GM12878 (cell line): ENCODE measurements around the gene DDX20. TPM values are rescaled to one million over a fixed set of nuclear protein-coding genes. Genes with fewer than 3 reads are reported as not detected.
A peak's percentile ranks its signal among the peaks of the same experiment; 100 is the strongest.

Source experiments
- ATAC-seq: fragments of 200-7000 bp; cut with Tn5 transposase; 3 replicates; pipeline ENCODE4 v1.9.1; 2020; ENCODE audit warnings: mild to moderate bottlenecking, moderate library complexity
- BruUV-seq: library from RNA; stranded (reverse); fragments of 400-500 nt; replicated peaks from 2 replicates; lab custom pipeline; 2021; lab: Mats Ljungman, UMichigan
- CTCF ChIA-PET: fragments of 300-600 bp; sonication (Branson Sonifier 250); formaldehyde crosslinking; extraction: SDS; loops from one replicate; lab custom pipeline; 2021; ENCODE audit warnings: inconsistent platforms; lab: Yijun Ruan, JAX
- POLR2A ChIA-PET: fragments of 350-600 bp; formaldehyde crosslinking; extraction: SDS; loops from one replicate; lab custom pipeline; 2021; ENCODE audit warnings: inconsistent platforms; lab: Charles Lee
- RAD21 ChIA-PET: fragments of 300-600 bp; sonication (Branson Sonifier 250); formaldehyde crosslinking; loops from one replicate; lab custom pipeline; 2023; ENCODE audit warnings: antibody characterized with exemption; ENCODE audit not compliant: unreplicated experiment; lab: Charles Lee
- SMC1A ChIA-PET: fragments of 300-600 bp; sonication (Branson Sonifier 250); formaldehyde crosslinking; loops from one replicate; lab custom pipeline; 2023; ENCODE audit not compliant: unreplicated experiment, uncharacterized antibody; lab: Charles Lee
- DNase-seq: peaks from one replicate; pipeline ENCODE4 v3.0.0-alpha.2; 2011; ENCODE audit warnings: low read depth, low spot score
- FAIRE-seq: peaks from 3 replicates; lab custom pipeline; 2011; peaks lifted over from hg19 to GRCh38; lab: Jason Lieb, UNC
- H2AFZ ChIP-seq: 2 replicates; pipeline ENCODE4 v1.6.0; 2011; ENCODE audit warnings: low read depth, low read length, control low read depth; ENCODE audit not compliant: control insufficient read depth
- H3K27ac ChIP-seq: 2 replicates; pipeline ENCODE4 v1.5.1; 2011; ENCODE audit warnings: control low read depth; ENCODE audit not compliant: control insufficient read depth, insufficient read depth
- H3K27me3 ChIP-seq, 2 experiments: replicated peaks in 1 of 2; 2 replicates each; pipeline versions ENCODE4 v1.6.0 to v1.6.1; 2011; ENCODE audit warnings: low read length in 1 of 2; ENCODE audit not compliant: control insufficient read depth in 2 of 2, insufficient read depth in 2 of 2
- H3K36me3 ChIP-seq, 2 experiments: 2 replicates each; pipeline ENCODE4 v1.5.1; 2011; ENCODE audit warnings: low read length in 1 of 2; ENCODE audit not compliant: control insufficient read depth in 2 of 2, insufficient read depth in 2 of 2
- H3K4me1 ChIP-seq: 2 replicates; pipeline ENCODE4 v1.6.1; 2011; ENCODE audit warnings: mild to moderate bottlenecking, low read length, moderate library complexity, mixed read lengths; ENCODE audit not compliant: control insufficient read depth, insufficient read depth
- H3K4me2 ChIP-seq: 2 replicates; pipeline ENCODE4 v1.6.0; 2011; ENCODE audit warnings: control low read depth; ENCODE audit not compliant: control insufficient read depth, insufficient read depth
- H3K4me3 ChIP-seq: fragments of 200-600 bp; sonication (generic); 2 replicates; pipeline ENCODE4 v1.5.1; 2016
- H3K79me2 ChIP-seq: 2 replicates; pipeline ENCODE4 v1.6.0; 2011; ENCODE audit warnings: low read length; ENCODE audit not compliant: control insufficient read depth, insufficient read depth
- H3K9ac ChIP-seq: 2 replicates; pipeline ENCODE4 v1.8.0; 2011; ENCODE audit warnings: low read length, control low read depth, mixed read lengths; ENCODE audit not compliant: control insufficient read depth, insufficient read depth
- H3K9me3 ChIP-seq: replicated peaks from 3 replicates; pipeline ENCODE4 v1.5.1; 2011; ENCODE audit warnings: mild to moderate bottlenecking, low read length; ENCODE audit not compliant: control insufficient read depth, insufficient read depth
- H4K20me1 ChIP-seq: 2 replicates; pipeline ENCODE4 v1.6.0; 2011; ENCODE audit not compliant: control insufficient read depth, insufficient read depth
- BCL11A ChIP-seq: IDR thresholded peaks from 2 replicates; pipeline ENCODE4 v1.6.1; 2011; ENCODE audit warnings: low read depth, low read length
- CTCF ChIP-seq, 3 experiments: IDR thresholded peaks in 2 of 3; conservative IDR thresholded peaks in 1 of 3; 2 replicates each; pipeline ENCODE4 v1.5.1; 2011; ENCODE audit warnings: low read depth in 3 of 3, low read length in 3 of 3, mild to moderate bottlenecking in 3 of 3, control low read depth in 2 of 3, moderate library complexity in 2 of 3, inconsistent platforms in 1 of 3, mixed read lengths in 1 of 3; ENCODE audit not compliant: control insufficient read depth in 2 of 3, insufficient read depth in 1 of 3; ENCODE audit errors: extremely low read depth in 1 of 3
- HDAC2 ChIP-seq: fragments of 200-600 bp; sonication (generic); IDR thresholded peaks from 2 replicates; pipeline ENCODE4 v1.6.1; 2017
- MXI1 ChIP-seq: fragments of 150-350 bp; IDR thresholded peaks from 2 replicates; pipeline ENCODE4 v1.6.1; 2011; ENCODE audit warnings: low read depth, mild to moderate bottlenecking, inconsistent platforms, low read length, improper control_type of control experiment
- NFYB ChIP-seq: IDR thresholded peaks from 2 replicates; pipeline ENCODE4 v1.6.1; 2011; ENCODE audit warnings: low read depth, mild to moderate bottlenecking, low read length, improper control_type of control experiment, moderate library complexity; ENCODE audit not compliant: insufficient read depth
- POU2F2 ChIP-seq: IDR thresholded peaks from 3 replicates; pipeline ENCODE4 v1.6.1; 2011; ENCODE audit warnings: low read depth, mild to moderate bottlenecking, low read length, borderline replicate concordance
- RAD21 ChIP-seq: IDR thresholded peaks from 2 replicates; pipeline ENCODE4 v1.6.1; 2011; ENCODE audit warnings: mild to moderate bottlenecking, low read depth, low read length, moderate library complexity; ENCODE audit not compliant: insufficient read depth
- REST ChIP-seq: IDR thresholded peaks from 2 replicates; pipeline ENCODE4 v1.6.1; 2012; ENCODE audit warnings: mild to moderate bottlenecking, low read depth, low read length
- RUNX3 ChIP-seq: IDR thresholded peaks from 2 replicates; pipeline ENCODE4 v1.6.1; 2012; ENCODE audit warnings: low read length, inconsistent platforms
- SMARCA5 ChIP-seq: fragments of 450-650 bp; IDR thresholded peaks from 2 replicates; pipeline ENCODE4 v1.6.1; 2017; ENCODE audit warnings: mild to moderate bottlenecking
- SMC3 ChIP-seq: IDR thresholded peaks from 2 replicates; pipeline ENCODE4 v1.6.1; 2011; ENCODE audit warnings: low read length, improper control_type of control experiment, borderline replicate concordance
- TARDBP ChIP-seq: IDR thresholded peaks from 2 replicates; pipeline ENCODE4 v1.6.1; 2016; ENCODE audit warnings: borderline replicate concordance
- ZNF592 ChIP-seq: fragments of 450-650 bp; IDR thresholded peaks from 2 replicates; pipeline ENCODE4 v1.6.1; 2017; ENCODE audit warnings: mild to moderate bottlenecking, moderate library complexity
- WGBS: methylation state at CpG from one replicate; pipeline ENCODE4 v1.1.6; 2016; ENCODE audit warnings: low lambda C conversion rate; ENCODE audit not compliant: insufficient replicate concordance, insufficient coverage; ENCODE audit errors: missing lambda C conversion rate; 5-methylcytosine and 5-hydroxymethylcytosine counted together
- in situ Hi-C: fragments of 300-500 bp; cut with MboI; formaldehyde crosslinking; loops from 9 replicates; pipeline ENCODE4 v1.14.3; 2018; ENCODE audit warnings: mixed read lengths
- intact Hi-C: fragments of 100-400 bp; cut with micrococcal nuclease; formaldehyde crosslinking; loops from one replicate; pipeline ENCODE4 v1.14.2; 2022; ENCODE audit not compliant: unreplicated experiment
- polyA plus RNA-seq, 11 experiments: library from polyadenylated mRNA; depleted of rRNA in 4 of 11; unstranded in 6 of 11; stranded (reverse) in 5 of 11; fragments of >200 nt; fragmentation: Nextera tagmentation in 4 of 11; fragmentation: Illumina TruSeq in 1 of 11; extraction: Ambion mirVana in 4 of 11; extraction: Trizol in 1 of 11; gene quantifications; 1 replicate in 1 of 11; 2 replicates in 10 of 11; pipeline versions ENCODE4 v1.2.1 to v1.2.3, GENCODE V29; 2011 to 2016; ENCODE audit warnings: inconsistent platforms in 2 of 11, missing spikeins in 2 of 11, low read depth in 1 of 11
- total RNA-seq, 4 experiments: library from RNA; depleted of rRNA in 3 of 4; stranded (reverse); fragments of >200 nt in 3 of 4; fragmentation: Illumina TruSeq in 1 of 4; extraction: Trizol in 1 of 4; gene quantifications; 2 replicates each; pipeline versions ENCODE4 v1.2.1 to v1.2.3, GENCODE V29; 2013 to 2021

DDX20 gene
- total and polyA plus RNA-seq, 10 of the 15 experiments (the other 5 are each of a cell fraction or from before 2014, with no cell fraction given): 7.2 to 30.6 (median 25.1) TPM

DNA sequence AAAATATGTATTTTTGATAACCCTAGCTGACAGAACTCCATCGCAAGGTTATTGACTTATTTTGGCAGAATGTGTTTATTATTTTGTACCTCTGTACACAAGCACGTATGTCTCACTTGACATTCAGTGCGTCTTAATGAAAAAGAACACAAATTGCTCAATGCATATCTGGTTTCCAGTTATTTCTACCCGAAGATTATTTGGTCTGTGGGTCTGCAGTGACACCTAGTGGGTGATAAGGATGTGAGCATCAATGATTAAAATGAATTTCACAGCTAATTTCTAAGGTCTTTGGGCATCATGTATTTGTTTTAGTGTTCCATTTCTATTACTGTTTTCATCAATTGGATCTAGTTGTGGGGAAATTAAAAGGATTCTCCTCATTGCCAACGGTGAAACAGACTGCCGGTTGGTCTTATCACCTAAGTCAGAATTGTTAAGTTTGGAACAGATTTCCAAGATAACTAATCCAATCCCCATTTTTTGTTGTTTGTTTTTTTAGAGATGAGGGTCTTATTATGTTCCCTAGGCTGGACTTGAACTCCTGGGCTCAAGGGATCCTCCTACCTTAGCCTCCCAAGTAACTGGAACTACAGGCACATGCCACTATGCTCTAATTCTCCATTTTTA lies 13.9 kb downstream of the DDX20 start:
- DNase-seq (peak; percentile 44), FAIRE-seq (peak; percentile 73), ATAC-seq (peak; percentile 79)
- Histone ChIP-seq H3K4me1 (no peaks in the 10 kb centered on the region), H3K27me3 (no peaks in the 10 kb centered on the region), H2AFZ (no peak overlapping the region), H4K20me1 (no peaks in the 10 kb centered on the region), H3K27ac (no peak overlapping the region), H3K9ac (no peak overlapping the region), H3K36me3 (peaks cover 0 to 15% of the 10 kb centered on the region in 2 experiments; a peak in 2 of 4 replicates), H3K4me3 (no peak overlapping the region), H3K79me2 (no peaks in the 10 kb centered on the region; the same call in 1 of the 2 replicates), H3K4me2 (no peak overlapping the region), H3K9me3 (no peaks in the 10 kb centered on the region)
- WGBS: 46% methylated on average over 6 of the region's 6 CpGs
- SMC1A ChIA-PET: interaction anchor here (0.6 to 6.7 kb wide), 28 partner anchors 9 to 739 kb away, joined by 3 to 101 read pairs (median 5); partner anchors contain the start of gene DDX20
- CTCF ChIA-PET: interaction anchor here (0.5 to 8.7 kb wide), 45 partner anchors 9 to 1623 kb away, joined by 3 to 119 read pairs (median 3); partner anchors contain the start of genes ADORA3, DDX20 and TMIGD3
- BruUV-seq: no TSS peak
- POLR2A ChIA-PET: interaction anchor here (0.6 kb wide), 1 partner anchor 13 kb away, joined by 3 read pairs; no protein-coding TSS in a partner anchor
- intact Hi-C loops (loop anchor here (1.0 to 10.0 kb wide), 4 partner anchors 54 to 547 kb away; no protein-coding TSS in a partner anchor), in situ Hi-C loops (loop anchor here (10.0 kb wide), 1 partner anchor 545 kb away; the partner anchor contains the start of gene CHI3L2)
- RAD21 ChIA-PET: interaction anchor here (0.7 to 5.0 kb wide), 18 partner anchors 9 to 988 kb away, joined by 3 to 58 read pairs (median 6); no protein-coding TSS in a partner anchor
- TF ChIP-seq RUNX3 (0 out of 2 replicates have a peak, but pooled peaks have one; percentile 19), BCL11A (no peak), RAD21 (peak; percentile 92), HDAC2 (no peak), REST (no peak), TARDBP (no peak), POU2F2 (peak; percentile 23; the same call in 1 of the 3 replicates), SMARCA5 (peak; percentile 62; the same call in 1 of the 2 replicates), NFYB (no peak), ZNF592 (no peak), SMC3 (peak; percentile 75; the same call in 1 of the 2 replicates), MXI1 (no peak), CTCF (IDR thresholded peaks at IDR 0.05 in 2 of 3, conservative IDR thresholded peaks at IDR 0.05 in 1 of 3; ENCODE audit: control insufficient read depth in 2 of 3, extremely low read depth in 1 of 3, insufficient read depth in 1 of 3, low read depth in 3 of 3, low read length in 3 of 3) (peak; percentile 66 to 87 (median 78))
